ENCODE results near the gene GNAT2.

GRCh38 chr1:109570414-109570813 lies 49.0 kb downstream of the GNAT2 start:
- TF ChIP-seq CTCF (IDR thresholded peaks at IDR 0.05), result no peak
- TF ChIP-seq POLR2A (IDR thresholded peaks at IDR 0.05), result no peak

Measured in prostate gland (tissue), 2 donors.